Esophagus squamous epithelium (tissue), 4 donors: ENCODE measurements around the gene A2ML1.
"Not testable (repeated sequence)": the region's sequence is repeated elsewhere in the genome, so short reads cannot be mapped to it uniquely, and the experiment has no call there.

ENCODE experiments used
- POLR2A ChIP-seq, 4 donors: fragments of 450-650 bp; IDR thresholded peaks; one replicate each; pipeline ENCODE4 v1.6.1; 2017; ENCODE audit warnings: antibody characterized with exemption in 4 of 4, mild to moderate bottlenecking in 4 of 4, moderate library complexity in 3 of 4
- TF ChIP-seq, protein P1 (sequence below), 6 experiments: fragments of 450-650 bp in 4 of 6; fragments of 200-600 bp in 2 of 6; sonication (generic) in 2 of 6; IDR thresholded peaks; one replicate each; pipeline ENCODE4 v1.5.1; 2016 to 2019; ENCODE audit warnings: antibody characterized with exemption in 6 of 6, mild to moderate bottlenecking in 4 of 6, moderate library complexity in 4 of 6

DNA sequence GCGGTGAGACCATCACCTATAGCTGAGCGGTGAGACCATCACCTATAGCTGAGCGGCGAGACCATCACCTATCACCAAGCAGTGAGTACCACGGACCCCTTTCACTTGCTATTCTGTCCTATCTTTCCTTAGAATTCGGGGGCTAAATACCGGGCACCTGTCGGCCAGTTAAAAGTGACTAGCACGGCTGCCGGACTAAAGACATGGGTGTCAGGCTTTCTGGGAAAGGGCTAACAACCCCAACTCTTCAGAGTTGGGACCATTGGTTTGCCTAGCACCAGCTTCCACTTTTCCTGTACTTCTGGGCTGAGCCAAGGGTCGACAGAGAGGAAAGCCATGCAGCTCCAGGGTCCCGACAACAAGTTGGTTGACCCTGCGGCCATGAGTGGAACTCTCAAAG is 33.7 kb upstream of the A2ML1 start:
- not testable (repeated sequence) for TF ChIP-seq POLR2A (IDR thresholded peaks at IDR 0.05)
- TF ChIP-seq, protein P1, sequence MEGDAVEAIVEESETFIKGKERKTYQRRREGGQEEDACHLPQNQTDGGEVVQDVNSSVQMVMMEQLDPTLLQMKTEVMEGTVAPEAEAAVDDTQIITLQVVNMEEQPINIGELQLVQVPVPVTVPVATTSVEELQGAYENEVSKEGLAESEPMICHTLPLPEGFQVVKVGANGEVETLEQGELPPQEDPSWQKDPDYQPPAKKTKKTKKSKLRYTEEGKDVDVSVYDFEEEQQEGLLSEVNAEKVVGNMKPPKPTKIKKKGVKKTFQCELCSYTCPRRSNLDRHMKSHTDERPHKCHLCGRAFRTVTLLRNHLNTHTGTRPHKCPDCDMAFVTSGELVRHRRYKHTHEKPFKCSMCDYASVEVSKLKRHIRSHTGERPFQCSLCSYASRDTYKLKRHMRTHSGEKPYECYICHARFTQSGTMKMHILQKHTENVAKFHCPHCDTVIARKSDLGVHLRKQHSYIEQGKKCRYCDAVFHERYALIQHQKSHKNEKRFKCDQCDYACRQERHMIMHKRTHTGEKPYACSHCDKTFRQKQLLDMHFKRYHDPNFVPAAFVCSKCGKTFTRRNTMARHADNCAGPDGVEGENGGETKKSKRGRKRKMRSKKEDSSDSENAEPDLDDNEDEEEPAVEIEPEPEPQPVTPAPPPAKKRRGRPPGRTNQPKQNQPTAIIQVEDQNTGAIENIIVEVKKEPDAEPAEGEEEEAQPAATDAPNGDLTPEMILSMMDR (IDR thresholded peaks at IDR 0.05) = not testable (repeated sequence)
